Hematopoietic multipotent progenitor cell treated with erythropoietin and hydrocortisone succinate and interleukin-3 and kit ligand, for 8 days (in vitro differentiated cells): ENCODE measurements around the gene GFER.
"Not testable (repeated sequence)": the region's sequence is repeated elsewhere in the genome, so short reads cannot be mapped to it uniquely, and the experiment has no call there.

Source experiments
- DNase-seq: peaks from one replicate; pipeline ENCODE4 v3.0.0-alpha.2; 2015

Gene GFER

GRCh38 chr16:1958143-1958491 is 25.9 kb upstream of the GFER start:
- not testable (repeated sequence) for DNase-seq

- DNase-seq: no peak
Observed at GRCh38 chr16:1958715-1959268, 25.2 kb upstream of the GFER start.

DNA sequence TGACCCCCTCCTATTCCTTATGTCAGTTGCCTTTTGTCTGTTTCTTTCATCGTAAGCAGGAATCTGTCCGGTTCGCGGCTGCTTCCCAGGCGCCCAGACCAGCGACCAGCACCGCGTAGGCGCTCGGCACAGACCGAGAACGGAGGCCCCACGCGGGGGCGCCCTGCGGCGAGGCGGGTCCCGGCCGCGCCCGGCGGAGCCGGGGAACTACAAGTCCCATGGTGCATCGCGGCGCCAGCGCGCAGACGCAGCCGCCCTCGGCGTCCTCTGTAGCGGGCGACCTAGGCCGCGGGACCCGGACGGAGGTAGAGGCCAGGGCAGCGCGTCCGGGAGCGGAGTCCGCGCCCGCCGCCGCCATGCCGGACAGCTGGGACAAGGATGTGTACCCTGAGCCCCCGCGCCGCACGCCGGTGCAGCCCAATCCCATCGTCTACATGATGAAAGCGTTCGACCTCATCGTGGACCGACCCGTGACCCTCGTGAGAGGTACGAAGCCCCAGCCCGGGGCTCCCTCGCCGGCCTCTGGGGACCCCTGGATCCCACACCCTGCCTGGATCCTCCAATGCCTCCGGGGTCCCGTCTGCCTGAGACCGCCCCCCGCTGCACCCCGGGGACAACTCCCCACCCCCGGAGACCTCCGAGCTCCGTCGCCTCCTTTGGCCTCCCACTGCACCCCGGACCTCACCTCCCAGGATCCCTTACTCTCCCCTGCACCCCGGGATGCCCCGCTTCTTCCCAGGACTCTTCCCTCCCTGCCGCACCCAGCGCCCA is 24.5 kb upstream of the GFER start, which contains the start of gene NDUFB10:
TSS of gene NDUFB10 (plus strand) at position 270 of the 771 bp plus-strand sequence. CDS start at position 357, 87 bp downstream.
- DNase-seq: peak; percentile 87

GRCh38 chr16:1960665-1961630 is 23.0 kb upstream of the GFER start:
- DNase-seq: peak; percentile 73

GRCh38 chr16:1961651-1962067 is 22.3 kb upstream of the GFER start:
- no peak for DNase-seq

- DNase-seq: not testable (repeated sequence)
Observed at GRCh38 chr16:1962161-1963153, 21.5 kb upstream of the GFER start.

GRCh38 chr16:1963806-1964505 is 20.0 kb upstream of the GFER start:
- peak; percentile 51 for DNase-seq

DNA sequence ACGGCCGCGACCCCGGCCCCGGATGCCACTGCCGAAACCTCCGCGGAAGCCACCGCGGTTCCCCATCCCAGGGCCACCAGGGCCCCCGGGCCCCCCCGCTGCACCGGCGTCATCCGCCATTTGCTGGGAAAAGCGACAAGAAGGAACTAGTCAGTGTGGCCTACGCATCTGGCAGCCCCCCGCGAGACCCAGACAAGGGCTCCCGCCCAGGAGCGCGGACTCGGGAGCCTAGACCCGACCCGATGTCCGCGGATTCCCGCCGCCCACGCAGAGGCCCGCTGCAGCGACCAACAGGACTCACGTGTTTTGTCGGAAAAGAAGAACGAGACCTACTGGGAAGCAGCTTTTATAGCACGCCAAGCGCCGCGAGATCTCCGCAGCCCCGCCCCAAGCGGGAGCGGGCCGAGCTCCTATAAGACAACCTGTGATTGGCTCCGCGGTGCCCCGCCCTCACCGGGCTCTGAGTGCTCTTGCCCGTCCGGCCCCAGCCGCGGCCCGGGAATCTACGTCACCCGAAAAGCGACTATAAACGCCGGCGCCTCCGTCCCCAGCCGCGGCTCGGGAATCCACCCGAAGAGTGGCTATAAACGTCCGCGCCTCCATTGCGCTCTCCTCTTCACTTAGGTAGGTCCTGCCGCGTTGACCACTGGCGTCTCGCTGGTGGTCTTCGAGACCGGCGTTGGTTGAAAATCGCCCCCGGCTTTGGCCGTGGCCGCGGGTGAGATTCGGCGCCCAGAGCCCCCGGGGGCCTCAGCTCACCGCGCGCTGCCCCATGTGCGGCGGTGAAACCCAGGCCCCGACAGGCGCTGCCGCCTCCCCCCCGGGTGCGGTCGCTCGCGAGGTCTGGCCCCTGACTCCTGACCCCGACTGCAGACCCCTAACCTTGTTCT is 19.2 kb upstream of the GFER start, which contains the start of gene RPS2:
TSS of gene RPS2 (minus strand) at position 321 of the 890 bp plus-strand sequence. CDS start at position 120, 201 bp downstream.
- DNase-seq: peak; percentile 98

DNA sequence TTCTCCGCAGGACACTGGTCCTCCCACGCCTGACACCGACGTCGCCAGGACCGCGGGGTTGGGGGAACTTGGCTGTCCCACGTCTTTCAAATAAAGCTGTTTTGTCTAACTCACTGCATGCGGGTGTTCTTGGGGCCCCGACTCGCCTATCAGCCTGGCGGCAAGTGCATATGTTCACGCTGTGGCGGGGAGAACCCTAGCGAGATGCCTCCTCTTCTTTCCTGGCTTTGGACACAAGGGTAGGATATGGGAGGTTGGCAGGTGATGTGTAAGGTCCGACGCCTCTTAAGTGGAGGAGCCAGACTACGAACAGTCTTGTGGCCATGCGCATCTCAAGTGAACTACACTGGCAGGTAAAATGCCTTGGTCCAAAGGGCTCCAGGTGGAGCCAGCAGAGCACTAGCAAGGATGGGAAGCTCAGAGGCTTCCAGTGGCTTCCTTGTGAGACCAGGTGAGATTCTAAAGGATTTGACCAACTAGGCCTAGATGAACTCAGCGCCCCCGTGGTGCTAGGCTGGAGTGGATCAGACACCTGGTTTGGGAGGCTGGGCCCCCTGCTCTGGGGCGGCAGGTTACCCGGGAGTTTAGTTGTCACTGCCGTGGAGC is 18.5 kb upstream of the GFER start:
- DNase-seq: peak; percentile 25

DNA sequence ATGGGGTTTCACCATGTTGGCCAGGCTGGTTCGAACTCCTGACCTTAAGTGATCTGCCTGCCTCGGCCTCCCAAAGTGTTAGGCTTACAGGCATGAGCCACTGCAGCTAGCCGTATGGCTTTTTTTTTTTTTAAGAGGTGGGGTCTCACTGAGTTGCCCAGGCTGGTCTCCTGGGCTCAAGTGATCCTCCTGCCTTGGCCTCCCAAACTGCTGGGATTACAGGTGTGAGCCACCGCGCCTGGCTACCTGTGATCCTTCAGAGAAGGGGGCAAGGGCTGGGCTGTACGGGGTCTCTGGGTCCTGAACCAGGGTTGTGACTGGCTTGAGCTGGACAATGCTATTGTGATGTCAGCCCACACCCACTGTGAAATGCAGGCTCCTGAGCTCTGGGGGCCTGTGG is 17.5 kb upstream of the GFER start, which contains the start of gene RNF151:
TSS of gene RNF151 (plus strand) at position 397 of the 400 bp plus-strand sequence. CDS start 26 bp downstream, outside the sequence.
- no peak for DNase-seq

DNA sequence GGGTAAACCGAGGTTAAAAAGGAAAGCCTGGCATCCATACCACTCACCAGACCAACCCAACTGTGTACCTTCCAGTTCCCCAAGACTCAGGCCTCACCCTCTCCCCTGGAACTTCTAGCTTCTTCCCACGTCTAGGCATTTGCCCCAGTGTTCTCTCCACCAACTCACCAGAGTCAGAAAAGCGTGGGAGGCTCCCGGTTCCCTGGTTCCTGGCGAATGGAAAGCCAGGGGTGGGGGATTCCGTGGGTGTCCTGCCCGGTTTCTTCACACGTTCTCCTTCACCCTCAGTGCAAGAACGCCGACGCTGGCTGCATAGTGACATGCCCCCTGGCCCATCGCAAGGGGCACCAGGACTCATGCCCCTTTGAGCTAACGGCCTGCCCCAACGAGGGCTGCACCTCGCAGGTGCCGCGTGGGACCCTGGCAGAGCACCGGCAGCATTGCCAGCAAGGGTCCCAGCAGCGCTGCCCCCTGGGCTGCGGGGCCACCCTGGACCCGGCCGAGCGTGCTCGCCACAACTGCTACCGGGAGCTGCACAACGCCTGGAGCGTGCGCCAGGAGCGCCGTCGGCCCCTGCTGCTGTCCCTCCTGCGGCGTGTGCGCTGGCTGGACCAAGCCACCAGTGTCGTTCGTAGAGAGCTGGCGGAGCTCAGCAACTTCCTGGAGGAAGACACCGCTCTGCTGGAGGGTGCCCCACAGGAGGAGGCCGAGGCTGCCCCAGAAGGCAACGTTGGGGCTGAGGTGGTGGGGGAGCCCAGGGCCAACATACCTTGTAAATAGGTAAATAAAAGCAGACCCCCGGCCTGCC is 15.6 kb upstream of the GFER start:
- DNase-seq: no peak

- peak; percentile 93 for DNase-seq
Observed at GRCh38 chr16:1971796-1972489, 12.1 kb upstream of the GFER start, which contains the start of gene TBL3. Gene TBL3 (plus strand): TSS chr16:1972053. CDS start chr16:1972165, 112 bp downstream.

- DNase-seq: peak; percentile 56
Observed at GRCh38 chr16:1972490-1972877, 11.5 kb upstream of the GFER start.

DNA sequence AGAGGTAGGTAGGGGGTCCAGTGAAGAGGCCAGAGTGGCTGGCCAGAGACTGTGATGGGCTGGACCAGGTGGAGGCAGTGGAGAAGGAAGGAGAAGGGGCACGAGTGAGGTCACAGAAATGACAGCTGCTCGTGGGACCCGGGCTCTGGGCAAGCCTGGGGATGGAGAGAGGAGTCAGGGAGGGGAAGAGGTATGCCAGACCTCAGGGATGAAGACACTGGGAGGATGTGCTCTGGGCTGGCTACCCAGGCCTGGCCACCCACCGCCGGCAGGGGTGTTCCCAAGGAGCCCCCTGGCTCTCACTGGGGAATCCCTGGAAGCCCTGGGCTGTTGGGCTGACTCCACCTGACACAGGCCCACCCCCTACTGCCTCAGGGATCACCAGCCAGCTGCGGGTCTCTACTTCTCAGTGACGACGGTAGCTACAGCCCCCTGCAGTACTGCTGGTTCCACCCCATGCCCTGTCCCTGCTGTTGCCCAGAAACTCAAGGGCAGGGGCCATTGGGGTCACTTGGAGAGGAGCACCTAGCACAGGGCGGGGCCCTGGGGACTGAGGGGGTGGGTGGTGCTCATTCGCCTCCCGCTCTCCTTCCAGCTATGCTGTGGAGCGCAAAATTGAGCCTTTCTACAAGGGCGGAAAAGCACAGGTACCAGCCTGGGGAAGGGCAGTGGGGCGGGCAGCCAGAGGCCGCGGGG is 10.4 kb upstream of the GFER start:
- DNase-seq: no peak

GRCh38 chr16:1974157-1975070 is 9.6 kb upstream of the GFER start:
- no peak for DNase-seq
